HUES64 (cell line): ENCODE data around the gene KDR.
A peak's percentile ranks its signal among the peaks of the same experiment; 100 is the strongest.

Source experiments
- H3K27ac ChIP-seq: 2 replicates; pipeline ENCODE4 v1.7.0; 2013; ENCODE audit warnings: low read depth, low read length, inconsistent platforms
- H3K27me3 ChIP-seq: 2 replicates; pipeline ENCODE4 v1.6.1; 2013; ENCODE audit warnings: mild to moderate bottlenecking, low read length; ENCODE audit not compliant: insufficient read depth
- H3K36me3 ChIP-seq: 2 replicates; pipeline ENCODE4 v1.6.1; 2013; ENCODE audit warnings: mild to moderate bottlenecking, low read length; ENCODE audit not compliant: insufficient read depth
- H3K4me1 ChIP-seq: 2 replicates; pipeline ENCODE4 v1.6.1; 2013; ENCODE audit warnings: mild to moderate bottlenecking, low read length, moderate library complexity; ENCODE audit not compliant: insufficient read depth
- H3K4me3 ChIP-seq: 2 replicates; pipeline ENCODE4 v1.5.1; 2013; ENCODE audit warnings: mild to moderate bottlenecking, low read length, moderate library complexity
- H3K9ac ChIP-seq: 2 replicates; pipeline ENCODE4 v1.6.1; 2013; ENCODE audit warnings: mild to moderate bottlenecking, low read depth, low read length
- H3K9me3 ChIP-seq: 2 replicates; pipeline ENCODE4 v1.6.1; 2013; ENCODE audit warnings: low read depth, low read length; ENCODE audit not compliant: insufficient read depth
- WGBS: fragments of 150-250, 120-280 bp; methylation state at CpG from one replicate; pipeline ENCODE4 v1.1.7; 2013; ENCODE audit warnings: missing lambda C conversion rate; 5-methylcytosine and 5-hydroxymethylcytosine counted together

KDR gene

GRCh38 chr4:55122235-55122634 is 3.2 kb downstream of the KDR start:
- Histone ChIP-seq H3K27me3 (peaks cover 36% of the 10 kb centered on the region), H3K4me3 (peak overlapping the region; percentile 75; the same call in 1 of the 2 replicates), H3K9me3 (no peaks in the 10 kb centered on the region), H3K4me1 (peaks cover 20% of the 10 kb centered on the region), H3K9ac (no peak overlapping the region), H3K27ac (no peak overlapping the region), H3K36me3 (peaks cover 36% of the 10 kb centered on the region)
- WGBS: 93% methylated on average over 2 of the region's 2 CpGs

GRCh38 chr4:55121246-55121645 is 4.1 kb downstream of the KDR start:
- WGBS: 90% methylated on average over 4 of the region's 4 CpGs
- peaks cover 46% of the 10 kb centered on the region for H3K36me3 ChIP-seq
- no peak overlapping the region for H3K9ac ChIP-seq
- H3K4me1 ChIP-seq: peaks cover 22% of the 10 kb centered on the region
- H3K27ac ChIP-seq: no peak overlapping the region
- peaks cover 28% of the 10 kb centered on the region for H3K27me3 ChIP-seq
- no peak overlapping the region for H3K4me3 ChIP-seq
- no peaks in the 10 kb centered on the region for H3K9me3 ChIP-seq

- H3K4me1 ChIP-seq: peaks cover 19% of the 10 kb centered on the region
- peaks cover 5% of the 10 kb centered on the region; the same call in 1 of the 2 replicates for H3K27me3 ChIP-seq
- H3K27ac ChIP-seq: no peak overlapping the region
- H3K36me3 ChIP-seq: peaks cover 74% of the 10 kb centered on the region
- no peak overlapping the region for H3K9ac ChIP-seq
- H3K9me3 ChIP-seq: no peaks in the 10 kb centered on the region
- 96% methylated on average over 6 of the region's 6 CpGs for WGBS
- no peak overlapping the region for H3K4me3 ChIP-seq
These were observed 7.0 kb downstream of the KDR start for GRCh38 chr4:55118397-55118796.

GRCh38 chr4:55117511-55117910 is 7.9 kb downstream of the KDR start:
- Histone ChIP-seq H3K4me3 (no peak overlapping the region), H3K4me1 (peaks cover 19% of the 10 kb centered on the region), H3K27ac (no peak overlapping the region), H3K9ac (no peak overlapping the region), H3K9me3 (no peaks in the 10 kb centered on the region), H3K27me3 (no peaks in the 10 kb centered on the region), H3K36me3 (peaks cover 83% of the 10 kb centered on the region)
- 100% methylated on average over 1 of the region's 1 CpG for WGBS

GRCh38 chr4:55116450-55116849 is 8.9 kb downstream of the KDR start:
- Histone ChIP-seq H3K36me3 (peaks cover 93% of the 10 kb centered on the region), H3K27ac (no peak overlapping the region), H3K4me3 (no peak overlapping the region), H3K9me3 (no peaks in the 10 kb centered on the region), H3K27me3 (no peaks in the 10 kb centered on the region), H3K9ac (no peak overlapping the region), H3K4me1 (peaks cover 13% of the 10 kb centered on the region)
- WGBS: 88% methylated on average over 1 of the region's 1 CpG

GRCh38 chr4:55111601-55112000 is 13.8 kb downstream of the KDR start:
- Histone ChIP-seq H3K27ac (no peak overlapping the region), H3K36me3 (peaks cover 99% of the 10 kb centered on the region)
- 93% methylated on average over 1 of the region's 1 CpG for WGBS

GRCh38 chr4:55110131-55110530 is 15.3 kb downstream of the KDR start:
- WGBS: 95% methylated on average over 7 of the region's 8 CpGs
- H3K4me1 ChIP-seq: no peaks in the 10 kb centered on the region
- no peaks in the 10 kb centered on the region for H3K9me3 ChIP-seq
- no peak overlapping the region for H3K4me3 ChIP-seq
- no peaks in the 10 kb centered on the region for H3K27me3 ChIP-seq
- no peak overlapping the region for H3K27ac ChIP-seq
- H3K36me3 ChIP-seq: peaks cover 99% of the 10 kb centered on the region
- no peak overlapping the region for H3K9ac ChIP-seq

More at GRCh38 chr4:55111601-55112000, 13.8 kb downstream of the KDR start:
- Histone ChIP-seq H3K27me3 (no peaks in the 10 kb centered on the region), H3K4me3 (no peak overlapping the region), H3K9ac (no peak overlapping the region), H3K9me3 (no peaks in the 10 kb centered on the region), H3K4me1 (no peaks in the 10 kb centered on the region; the same call in 1 of the 2 replicates)

GRCh38 chr4:55107054-55107453 is 18.3 kb downstream of the KDR start:
- Histone ChIP-seq H3K9ac (no peak overlapping the region), H3K9me3 (no peaks in the 10 kb centered on the region), H3K27ac (no peak overlapping the region), H3K36me3 (peaks cover 100% of the 10 kb centered on the region), H3K4me3 (no peak overlapping the region), H3K4me1 (no peaks in the 10 kb centered on the region), H3K27me3 (no peaks in the 10 kb centered on the region)
- WGBS: 97% methylated on average over 3 of the region's 3 CpGs

GRCh38 chr4:55103224-55103623 is 22.2 kb downstream of the KDR start:
- H3K36me3 ChIP-seq: peaks cover 99% of the 10 kb centered on the region
- 99% methylated on average over 3 of the region's 3 CpGs for WGBS
- no peak overlapping the region for H3K4me3 ChIP-seq

GRCh38 chr4:55099816-55100215 is 25.6 kb downstream of the KDR start:
- Histone ChIP-seq H3K27me3 (no peaks in the 10 kb centered on the region), H3K9me3 (no peaks in the 10 kb centered on the region), H3K9ac (no peak overlapping the region), H3K36me3 (peaks cover 99% of the 10 kb centered on the region), H3K4me3 (no peak overlapping the region), H3K4me1 (no peaks in the 10 kb centered on the region), H3K27ac (no peak overlapping the region)
- WGBS: 94% methylated on average over 4 of the region's 4 CpGs

More at GRCh38 chr4:55103224-55103623, 22.2 kb downstream of the KDR start:
- Histone ChIP-seq H3K4me1 (no peaks in the 10 kb centered on the region), H3K9me3 (no peaks in the 10 kb centered on the region), H3K27ac (no peak overlapping the region), H3K9ac (no peak overlapping the region), H3K27me3 (no peaks in the 10 kb centered on the region)

GRCh38 chr4:55098456-55099204 is 26.8 kb downstream of the KDR start:
- Histone ChIP-seq H3K27me3 (no peaks in the 10 kb centered on the region), H3K9ac (no peak overlapping the region), H3K9me3 (no peaks in the 10 kb centered on the region), H3K27ac (no peak overlapping the region), H3K4me3 (no peak overlapping the region), H3K4me1 (no peaks in the 10 kb centered on the region), H3K36me3 (peaks cover 99% of the 10 kb centered on the region)
- 97% methylated on average over 9 of the region's 10 CpGs for WGBS
